ENCODE measurements around the gene DLGAP4.

GRCh38 chr20:36399147-36399968, 93.2 kb downstream of the DLGAP4 start:
- no peak for TF ChIP-seq KDM5A (IDR thresholded peaks at IDR 0.05; ENCODE audit: low read length)
- TF ChIP-seq EP300 (IDR thresholded peaks at IDR 0.05; ENCODE audit: borderline replicate concordance in 1 of 2, low read depth in 2 of 2, low read length in 2 of 2), result peak in 1 of 2 experiments; percentile 52; a peak in 1 of 3 replicates
- no peak for TF ChIP-seq POLR2A (IDR thresholded peaks at IDR 0.05; ENCODE audit: control extremely low read depth in 1 of 2, low read depth in 2 of 2, low read length in 2 of 2)
- peak; percentile 75 to 97 (median 91) for TF ChIP-seq CTCF (IDR thresholded peaks at IDR 0.05; ENCODE audit: control extremely low read depth in 1 of 3, insufficient read depth in 1 of 3, low read depth in 1 of 3, low read length in 3 of 3)
- TF ChIP-seq SUZ12 (IDR thresholded peaks at IDR 0.05; ENCODE audit: low read length), result no peak
- no peak for TF ChIP-seq FOSL1 (IDR thresholded peaks at IDR 0.05; ENCODE audit: insufficient read depth, low read depth, low read length)
- TF ChIP-seq POLR2AphosphoS5 (IDR thresholded peaks at IDR 0.05; ENCODE audit: low read depth, low read length), result no peak
- TF ChIP-seq HDAC6 (IDR thresholded peaks at IDR 0.05; ENCODE audit: low read depth, low read length), result no peak
- TF ChIP-seq CBX8 (IDR thresholded peaks at IDR 0.05; ENCODE audit: borderline replicate concordance, low read depth, low read length), result no peak
- TF ChIP-seq PHF8 (conservative IDR thresholded peaks at IDR 0.05; ENCODE audit: low read depth, low read length), result no peak
- no peak for TF ChIP-seq MAFK (IDR thresholded peaks at IDR 0.05; ENCODE audit: low read depth, low read length)
- TF ChIP-seq JUN (IDR thresholded peaks at IDR 0.05; ENCODE audit: low read depth, low read length), result no peak
- no peak for TF ChIP-seq TAF1 (IDR thresholded peaks at IDR 0.05; ENCODE audit: low read depth, low read length)
- peak; percentile 35; the same call in 1 of the 2 replicates for TF ChIP-seq E2F6 (IDR thresholded peaks at IDR 0.05)

Data from H1 (cell line).